ENCODE measurements around the gene PLA2G6. TPM values are rescaled to one million over a fixed set of nuclear protein-coding genes. Genes with fewer than 3 reads are reported as not detected.

The PLA2G6 gene
- total RNA-seq, 1 donor from 2014 or later: 49.7 TPM

- intact Hi-C loops (cut with micrococcal nuclease): no loop called here
Observed at GRCh38 chr22:38215156-38216038, 33.8 kb upstream of the PLA2G6 start.

GRCh38 chr22:38214302-38215056 is 32.8 kb upstream of the PLA2G6 start:
- intact Hi-C loops (cut with micrococcal nuclease): loop anchor here (1.0 kb wide), 2 partner anchors 11 to 33 kb away; partner anchors contain the start of gene PLA2G6

DNA sequence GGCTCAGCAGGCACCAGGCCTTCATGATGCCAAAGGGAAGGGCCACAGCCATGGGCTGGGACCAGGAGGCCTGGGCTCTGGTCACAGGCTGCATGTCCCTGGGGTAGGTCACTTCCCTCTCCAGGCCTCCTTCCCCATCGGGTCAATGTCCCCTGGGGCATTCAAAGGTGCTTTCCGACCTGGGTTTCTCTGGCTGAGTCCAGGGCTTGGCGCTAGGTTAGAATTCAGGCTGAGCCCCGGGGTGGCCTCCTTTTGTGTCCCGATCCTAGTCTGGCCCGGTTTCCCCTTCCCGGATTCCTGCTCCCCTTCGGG is 32.3 kb upstream of the PLA2G6 start:
- intact Hi-C loops (cut with micrococcal nuclease): loop anchor here (1.0 kb wide), 2 partner anchors 11 to 33 kb away; partner anchors contain the start of gene PLA2G6

GRCh38 chr22:38213319-38213989 is 31.8 kb upstream of the PLA2G6 start:
- intact Hi-C loops (cut with micrococcal nuclease): no loop called here

DNA sequence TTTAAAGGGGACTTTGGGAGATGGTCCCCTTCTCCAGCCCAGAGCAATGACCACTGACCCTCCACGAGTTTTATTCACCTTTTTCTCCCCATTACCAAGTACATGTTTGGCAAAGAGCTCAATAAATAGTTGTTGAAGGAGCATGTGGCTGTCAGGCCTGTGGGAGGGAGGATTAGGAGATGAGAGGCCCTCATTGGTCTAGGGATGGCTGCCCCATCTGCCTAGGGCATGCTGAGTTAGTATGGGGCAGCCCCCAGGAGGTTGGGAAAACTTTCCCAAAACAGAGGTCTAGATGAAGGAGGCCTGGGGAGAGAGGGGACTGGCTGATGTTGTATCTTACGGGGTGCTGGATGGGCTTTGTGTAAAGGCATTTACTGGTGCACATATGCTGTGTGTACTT is 30.8 kb upstream of the PLA2G6 start:
- intact Hi-C loops (cut with micrococcal nuclease): no loop called here

DNA sequence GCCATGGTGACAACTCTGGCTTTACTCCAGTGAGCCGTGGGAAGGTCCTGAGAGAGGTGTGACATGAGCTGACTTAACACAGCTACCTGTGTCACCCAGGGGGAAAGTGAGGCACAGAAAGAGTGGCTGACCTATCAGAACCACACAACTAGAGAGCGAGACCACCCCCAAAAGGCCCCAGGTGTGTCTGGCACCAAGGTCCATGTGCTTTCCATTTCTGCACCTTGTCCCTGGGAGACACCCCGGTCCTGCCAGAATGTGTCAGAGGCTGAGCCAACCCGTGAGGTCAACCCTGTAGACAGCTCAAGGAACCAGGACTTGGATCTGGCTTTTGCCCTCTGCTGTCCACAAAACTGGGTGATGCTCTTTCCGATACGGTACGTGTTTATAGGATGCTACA is 29.9 kb upstream of the PLA2G6 start:
- intact Hi-C loops (cut with micrococcal nuclease): no loop called here

DNA sequence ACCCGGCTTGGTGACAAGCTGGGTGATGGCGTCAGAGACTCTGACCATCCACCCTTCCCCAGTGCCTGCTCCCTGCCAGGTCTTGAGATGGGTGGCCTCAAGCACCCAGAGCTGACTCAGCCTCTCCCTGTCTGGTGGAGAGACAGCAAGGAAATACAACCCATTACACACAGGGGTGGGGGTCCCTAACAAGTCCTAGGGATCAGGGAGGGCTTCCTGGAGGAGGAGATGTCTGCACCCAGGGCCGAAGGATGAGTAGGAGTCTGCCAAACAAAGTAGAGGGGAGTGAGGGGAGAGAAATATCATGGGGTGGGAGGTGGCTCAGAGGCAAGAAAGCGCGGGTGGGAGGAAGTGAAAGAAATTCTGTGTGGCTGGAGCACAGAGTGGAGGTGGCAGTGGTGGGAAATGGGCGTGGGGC is 26.9 kb upstream of the PLA2G6 start:
- intact Hi-C loops (cut with micrococcal nuclease): no loop called here

- intact Hi-C loops (cut with micrococcal nuclease): no loop called here
Observed at GRCh38 chr22:38207898-38208432, 26.3 kb upstream of the PLA2G6 start.

- intact Hi-C loops (cut with micrococcal nuclease): no loop called here
Observed at GRCh38 chr22:38205261-38206128, 23.9 kb upstream of the PLA2G6 start.

DNA sequence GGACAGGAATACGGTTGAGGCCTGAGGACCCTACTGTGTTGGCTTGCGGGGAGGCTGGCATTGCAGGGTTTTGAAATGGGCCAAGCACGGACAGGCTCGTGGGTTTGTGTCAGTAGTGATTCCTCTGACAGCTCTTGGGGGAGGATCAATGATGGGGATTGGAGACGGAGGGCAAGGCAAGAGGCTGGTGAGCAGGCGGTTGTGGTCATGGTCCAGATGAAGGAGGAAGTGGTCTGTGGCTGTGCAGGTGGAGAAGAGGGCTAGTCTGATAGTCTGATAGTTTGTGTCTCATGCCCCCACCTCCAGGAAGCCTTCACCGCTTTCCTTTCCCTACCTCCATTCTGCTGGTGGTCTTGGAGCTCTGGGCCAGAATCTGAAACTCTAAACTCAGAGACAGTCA is 23.2 kb upstream of the PLA2G6 start:
- intact Hi-C loops (cut with micrococcal nuclease): loop anchor here (5.0 kb wide), 5 partner anchors 92 to 597 kb away; partner anchors contain the start of genes BAIAP2L2, C22orf23, CSNK1E and DDX17

DNA sequence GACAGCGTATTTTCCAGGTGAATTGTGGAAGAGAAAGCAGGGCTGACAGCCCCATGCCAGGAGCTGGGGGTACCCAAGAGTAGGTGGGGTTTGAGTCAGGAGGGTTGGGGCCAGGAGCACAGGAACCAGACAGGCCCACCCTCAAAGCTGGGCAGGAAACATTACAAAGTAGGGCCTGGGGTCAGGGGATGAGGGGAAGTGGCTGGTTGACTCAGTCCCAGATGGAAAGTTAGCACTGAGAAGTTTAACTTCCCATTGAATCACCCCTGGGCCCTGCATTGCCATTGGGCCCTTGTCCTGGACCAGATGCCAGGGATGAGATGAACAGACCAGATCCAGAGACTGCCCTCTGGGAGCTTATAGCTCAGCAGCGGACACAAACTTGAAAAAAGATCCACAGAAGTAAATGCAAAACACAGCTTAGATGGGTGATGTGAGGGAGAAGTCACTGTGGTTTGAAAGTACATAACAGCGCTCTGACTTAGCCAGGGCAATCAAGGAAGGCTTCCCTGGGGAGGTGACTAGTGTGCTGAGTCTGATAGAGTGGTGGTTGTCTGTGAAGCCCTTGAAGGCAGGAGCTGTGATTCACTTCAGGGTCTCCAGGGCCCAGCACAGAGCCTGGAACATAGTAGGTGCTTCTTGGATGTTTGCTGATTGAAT is 22.4 kb upstream of the PLA2G6 start:
- intact Hi-C loops (cut with micrococcal nuclease): loop anchor here (1.0 to 5.0 kb wide), 6 partner anchors 10 to 597 kb away; partner anchors contain the start of genes BAIAP2L2, C22orf23, CSNK1E and DDX17

DNA sequence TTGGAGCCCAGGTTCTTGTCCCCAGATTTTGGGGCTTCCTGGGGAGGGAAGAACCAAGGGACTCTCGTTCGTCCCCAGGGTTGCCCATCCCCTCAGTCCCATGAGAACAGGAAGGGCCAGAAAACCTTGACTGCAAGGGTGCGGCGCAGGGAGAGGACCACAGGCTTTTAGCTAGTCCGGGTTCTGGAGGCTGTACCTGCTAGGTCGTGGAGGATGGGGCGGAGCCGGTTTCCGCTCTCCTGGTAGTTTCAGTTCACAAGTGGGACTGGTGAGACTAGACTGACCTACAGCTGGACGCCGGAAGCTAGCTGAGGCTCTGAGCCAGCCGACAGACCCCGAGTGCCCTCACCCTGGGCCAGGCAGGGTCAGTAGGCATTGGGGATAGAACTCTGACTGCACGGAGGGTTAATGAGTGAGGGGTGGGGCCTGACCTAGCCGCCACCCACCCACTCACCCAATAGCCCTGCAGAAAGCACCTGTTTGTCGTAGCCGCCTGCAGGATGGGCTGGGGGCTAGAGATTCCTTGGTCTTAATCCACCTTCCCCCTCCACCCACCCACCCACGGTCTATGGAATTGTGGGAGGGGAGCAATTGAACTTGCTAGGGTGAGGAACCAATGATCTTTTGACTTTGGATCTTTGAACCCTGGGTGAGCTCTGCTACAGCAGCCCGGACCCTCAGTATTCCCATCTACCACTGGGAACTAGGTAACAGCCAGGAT is 21.6 kb upstream of the PLA2G6 start:
- intact Hi-C loops (cut with micrococcal nuclease): loop anchor here (1.0 to 5.0 kb wide), 6 partner anchors 11 to 596 kb away; partner anchors contain the start of genes BAIAP2L2, C22orf23, CSNK1E and DDX17

DNA sequence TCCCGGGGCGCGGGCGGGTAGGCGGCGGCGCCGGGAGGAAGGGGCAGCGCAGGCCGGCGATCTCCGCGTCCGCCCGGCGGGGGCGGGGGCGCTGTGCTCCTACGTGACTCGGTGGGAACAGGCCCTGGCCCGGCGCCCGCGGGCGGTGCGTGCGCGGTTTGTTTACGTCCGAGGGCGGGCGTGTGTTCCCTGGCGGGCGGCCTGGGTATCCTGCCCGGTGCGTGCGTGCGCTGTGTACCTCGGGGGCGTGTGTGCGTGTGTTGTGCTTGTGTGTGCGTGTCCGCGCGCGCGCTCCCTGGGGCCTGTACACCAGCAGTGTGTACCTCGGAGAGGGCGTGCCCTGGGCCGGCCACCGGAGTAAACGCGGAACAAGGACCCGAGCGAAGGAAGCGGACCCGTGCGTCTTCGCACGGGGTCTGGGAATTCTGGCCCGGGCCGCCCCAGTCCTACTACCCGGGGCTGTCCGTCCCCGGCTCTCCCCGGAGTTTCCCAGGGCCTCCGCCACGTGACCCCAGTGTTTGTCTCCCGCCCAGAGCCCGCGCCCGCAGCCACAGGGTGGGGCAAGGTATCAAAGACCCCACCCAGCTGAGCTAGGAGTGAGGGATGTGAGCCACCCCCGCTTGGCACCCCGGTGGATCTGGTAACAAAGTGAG is 20.9 kb upstream of the PLA2G6 start:
- intact Hi-C loops (cut with micrococcal nuclease): loop anchor here (1.0 to 5.0 kb wide), 6 partner anchors 12 to 595 kb away; partner anchors contain the start of genes BAIAP2L2, C22orf23, CSNK1E and DDX17

GRCh38 chr22:38201711-38202436 is 20.2 kb upstream of the PLA2G6 start, which contains the start of gene MAFF:
MAFF (plus strand) TSS chr22:38201994; CDS start chr22:38213854, 11,860 bp downstream.
- intact Hi-C loops (cut with micrococcal nuclease): loop anchor here (1.0 to 5.0 kb wide), 10 partner anchors 22 to 595 kb away; partner anchors contain the start of genes BAIAP2L2, C22orf23, CSNK1E and DDX17

DNA sequence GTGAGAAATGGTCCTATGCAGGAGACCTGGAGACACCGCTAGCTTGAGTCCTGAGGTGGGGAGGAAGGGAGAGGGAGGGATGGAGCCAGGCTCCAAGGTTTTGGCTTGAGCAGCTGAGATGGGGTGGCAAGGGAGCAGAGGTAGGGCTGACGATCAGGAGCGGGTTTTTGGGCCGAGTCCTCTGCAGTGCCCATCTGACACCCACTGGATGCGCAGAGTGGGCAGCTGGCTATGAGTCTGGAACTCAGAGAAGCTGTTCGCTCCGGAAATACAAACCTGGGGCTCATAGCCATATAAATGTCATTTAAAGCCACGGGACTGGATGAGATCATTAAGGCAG is 19.7 kb upstream of the PLA2G6 start:
- intact Hi-C loops (cut with micrococcal nuclease): loop anchor here (1.0 to 5.0 kb wide), 10 partner anchors 21 to 594 kb away; partner anchors contain the start of genes BAIAP2L2, C22orf23, CSNK1E and DDX17

DNA sequence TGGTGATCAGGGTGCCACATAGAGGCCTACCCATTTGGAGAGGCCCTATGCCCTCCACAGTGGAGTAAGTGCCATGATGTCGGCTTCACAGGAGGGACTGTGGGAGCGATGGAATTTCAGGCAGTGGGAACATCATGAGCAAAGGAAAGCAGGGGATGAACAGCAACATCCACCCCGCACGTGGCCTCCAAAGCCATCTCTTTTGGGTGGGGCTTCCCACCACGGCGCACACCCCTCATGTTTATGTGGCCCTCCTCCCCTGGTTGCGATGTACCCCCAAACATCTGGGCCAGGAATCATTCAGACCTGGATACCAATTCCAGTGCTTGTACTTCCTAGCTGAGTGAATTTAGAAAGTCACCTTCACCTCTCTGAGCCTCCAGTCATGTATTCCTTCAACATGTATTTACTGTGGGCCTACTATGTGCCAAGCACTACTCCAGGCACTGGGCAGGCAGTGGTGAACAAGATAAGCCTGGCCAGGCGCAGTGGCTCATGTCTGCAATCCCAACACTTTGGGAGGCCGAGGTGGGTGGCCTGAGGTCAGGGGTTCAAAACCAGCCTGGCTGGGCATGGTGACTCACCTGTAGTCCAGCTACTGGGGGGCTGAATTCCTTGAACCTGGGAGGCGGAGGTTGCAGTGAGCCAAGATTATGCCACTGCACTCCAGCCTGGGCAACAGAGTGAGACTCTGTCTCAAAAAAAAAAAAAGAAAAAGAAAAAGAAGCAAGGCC is 18.4 kb upstream of the PLA2G6 start:
- intact Hi-C loops (cut with micrococcal nuclease): loop anchor here (2.0 to 5.0 kb wide), 7 partner anchors 73 to 593 kb away; partner anchors contain the start of genes BAIAP2L2, C22orf23, CSNK1E and DDX17

Data from T-helper 1 cell treated with Interleukin-12 subunit alpha and Interleukin-12 subunit beta and Interleukin-4 antibody, amounts not matched to agents 30 ng/mL and 1 ng/mL, for 36 hours (primary cell).